GM23338 (cell line): Measurements from ENCODE around the gene SLC49A4. TPM values are rescaled to one million over a fixed set of nuclear protein-coding genes. Genes with fewer than 3 reads are reported as not detected.

Experiments
- ATAC-seq: fragments of 200-7000 bp; cut with Tn5 transposase; 3 replicates; pipeline ENCODE4 v1.9.1; 2020
- DNase-seq: peaks from one replicate; pipeline ENCODE4 v3.0.0-alpha.2; 2015; ENCODE audit warnings: low spot score
- H2AFZ ChIP-seq: fragments of 200-600 bp; sonication (generic); 2 replicates; pipeline ENCODE4 v1.8.0; 2016; ENCODE audit warnings: antibody characterized with exemption, mild to moderate bottlenecking, moderate library complexity
- H3F3A ChIP-seq: fragments of 200-600 bp; sonication (generic); replicated peaks from 2 replicates; pipeline ENCODE4 v1.8.0; 2017; ENCODE audit warnings: antibody characterized with exemption, mixed run types, low read depth
- H3K27ac ChIP-seq: fragments of 200-600 bp; sonication (generic); 2 replicates; pipeline ENCODE4 v1.6.1; 2016; ENCODE audit warnings: low read depth
- H3K27me3 ChIP-seq: fragments of 200-600 bp; sonication (generic); 2 replicates; pipeline ENCODE4 v1.8.0; 2016; ENCODE audit warnings: mild to moderate bottlenecking, mixed run types, moderate library complexity; ENCODE audit not compliant: insufficient read depth
- H3K36me3 ChIP-seq: fragments of 200-600 bp; sonication (generic); 2 replicates; pipeline ENCODE4 v1.8.0; 2016; ENCODE audit warnings: mild to moderate bottlenecking; ENCODE audit not compliant: insufficient read depth
- H3K4me1 ChIP-seq: fragments of 200-600 bp; sonication (generic); 2 replicates; pipeline ENCODE4 v1.8.0; 2016; ENCODE audit warnings: mild to moderate bottlenecking, moderate library complexity; ENCODE audit not compliant: insufficient read depth
- H3K4me2 ChIP-seq: fragments of 200-600 bp; sonication (generic); 2 replicates; pipeline ENCODE4 v1.7.1; 2017; ENCODE audit warnings: mixed run types
- H3K4me3 ChIP-seq: fragments of 200-600 bp; sonication (generic); 2 replicates; pipeline ENCODE4 v1.6.1; 2016; ENCODE audit warnings: mixed run types
- H3K79me2 ChIP-seq: fragments of 200-600 bp; sonication (generic); replicated peaks from 2 replicates; pipeline ENCODE4 v1.8.0; 2017; ENCODE audit warnings: mild to moderate bottlenecking; ENCODE audit not compliant: insufficient read depth
- H3K9me2 ChIP-seq: fragments of 200-600 bp; sonication (generic); 2 replicates; pipeline ENCODE4 v1.8.0; 2017; ENCODE audit not compliant: insufficient read depth
- H4K20me1 ChIP-seq: fragments of 200-600 bp; sonication (generic); replicated peaks from 2 replicates; pipeline ENCODE4 v1.8.0; 2017; ENCODE audit warnings: mild to moderate bottlenecking; ENCODE audit not compliant: insufficient read depth
- H3K27ac Mint-ChIP-seq: 2 replicates; pipeline ENCODE4 v1.8.0; 2020; ENCODE audit warnings: inconsistent platforms, mild to moderate bottlenecking, moderate library complexity, mixed read lengths
- H3K27me3 Mint-ChIP-seq: 3 replicates; pipeline ENCODE4 v1.8.0; 2022; ENCODE audit warnings: low read depth, mild to moderate bottlenecking, moderate library complexity, mixed read lengths, inconsistent platforms; ENCODE audit not compliant: insufficient read depth, poor library complexity
- H3K36me3 Mint-ChIP-seq: 3 replicates; pipeline ENCODE4 v1.8.0; 2021; ENCODE audit warnings: low read depth, mild to moderate bottlenecking, inconsistent platforms, moderate library complexity, mixed read lengths
- H3K4me1 Mint-ChIP-seq: 3 replicates; pipeline ENCODE4 v1.8.0; 2020; ENCODE audit warnings: mild to moderate bottlenecking, inconsistent platforms, mixed read lengths
- H3K4me3 Mint-ChIP-seq: 3 replicates; pipeline ENCODE4 v1.8.0; 2021; ENCODE audit warnings: moderate library complexity, mild to moderate bottlenecking, inconsistent platforms, mixed read lengths
- H3K9me3 Mint-ChIP-seq: 3 replicates; pipeline ENCODE4 v1.8.0; 2020; ENCODE audit warnings: moderate library complexity, mild to moderate bottlenecking, inconsistent platforms, mixed read lengths
- CREB1 ChIP-seq: fragments of 250-450 bp; sonication (Bioruptor Pico); IDR thresholded peaks from 2 replicates; pipeline ENCODE4 v1.5.0; 2020; ENCODE audit warnings: low read depth, mild to moderate bottlenecking, moderate library complexity
- CTCF ChIP-seq, 2 experiments: fragments of 200-600 bp in 1 of 2; sonication (generic) in 1 of 2; conservative IDR thresholded peaks; 2 replicates each; pipeline versions ENCODE4 v1.5.1 to v1.6.1; 2016 to 2017; ENCODE audit warnings: antibody characterized with exemption in 2 of 2, low read depth in 2 of 2, mild to moderate bottlenecking in 2 of 2, moderate library complexity in 1 of 2
- EZH2 ChIP-seq: fragments of 200-600 bp; sonication (generic); IDR thresholded peaks from one replicate; pipeline ENCODE4 v1.8.0; 2017; ENCODE audit warnings: antibody characterized with exemption, mild to moderate bottlenecking, low read depth; ENCODE audit not compliant: unreplicated experiment
- EZH2phosphoT487 ChIP-seq: fragments of 200-600 bp; sonication (generic); IDR thresholded peaks from one replicate; pipeline ENCODE4 v1.8.1; 2018; ENCODE audit warnings: antibody characterized with exemption; ENCODE audit not compliant: unreplicated experiment
- JUNB ChIP-seq: IDR thresholded peaks from one replicate; pipeline ENCODE4 v1.6.1; 2016; ENCODE audit warnings: antibody characterized with exemption; ENCODE audit not compliant: unreplicated experiment
- NANOG ChIP-seq: IDR thresholded peaks from 2 replicates; pipeline ENCODE4 v1.6.1; 2016; ENCODE audit warnings: antibody characterized with exemption, borderline replicate concordance
- POLR2AphosphoS5 ChIP-seq: IDR thresholded peaks from 2 replicates; pipeline ENCODE4 v1.6.1; 2016; ENCODE audit warnings: antibody characterized with exemption, low read depth
- REST ChIP-seq: IDR thresholded peaks from one replicate; pipeline ENCODE4 v1.6.1; 2018; ENCODE audit warnings: antibody characterized with exemption; ENCODE audit not compliant: unreplicated experiment
- STAT1 ChIP-seq: IDR thresholded peaks from one replicate; pipeline ENCODE4 v1.6.1; 2016; ENCODE audit warnings: antibody characterized with exemption; ENCODE audit not compliant: unreplicated experiment
- ZNF114 ChIP-seq: fragments of 250-450 bp; sonication (Bioruptor Pico); IDR thresholded peaks from 2 replicates; pipeline ENCODE4 v1.5.0; 2020; ENCODE audit warnings: mild to moderate bottlenecking, moderate library complexity
- ZNF331 ChIP-seq: fragments of 250-450 bp; sonication (Bioruptor Pico); IDR thresholded peaks from 2 replicates; pipeline ENCODE4 v1.5.0; 2020; ENCODE audit warnings: low read depth, mild to moderate bottlenecking, moderate library complexity
- ZNF462 ChIP-seq: fragments of 250-450 bp; sonication (Bioruptor Pico); IDR thresholded peaks from 2 replicates; pipeline ENCODE4 v1.5.0; 2020; ENCODE audit warnings: mild to moderate bottlenecking, moderate library complexity
- polyA plus RNA-seq: library from polyadenylated mRNA; unstranded; fragments of >200 nt; fragmentation: Nextera tagmentation; extraction: Ambion mirVana; gene quantifications from 2 replicates; pipeline ENCODE4 v1.2.1, GENCODE V29; 2016
- total RNA-seq: library from RNA; depleted of rRNA; stranded (reverse); fragments of >200 nt; shearing (Covaris generic); gene quantifications from 2 replicates; pipeline ENCODE4 v1.2.3, GENCODE V29; 2014
- TF ChIP-seq, protein P1 (sequence below): IDR thresholded peaks from 2 replicates; pipeline ENCODE4 v1.6.1; 2016; ENCODE audit warnings: antibody characterized with exemption

Gene SLC49A4
- total and polyA plus RNA-seq, 2 experiments from 2014 or later, result 3.7 to 16.8 TPM

GRCh38 chr3:122917412-122917811, 122.5 kb downstream of the SLC49A4 start:
- H4K20me1 ChIP-seq, result no peaks in the 10 kb centered on the region
- no peak overlapping the region for H3K4me2 ChIP-seq
- Mint-ChIP-seq H3K9me3 (no peaks in the 10 kb centered on the region), H3K36me3 (peaks cover 2% of the 10 kb centered on the region; the same call in 1 of the 3 replicates), H3K27me3 (peaks cover 4% of the 10 kb centered on the region), H3K4me3 (no peak overlapping the region), H3K27ac (no peak overlapping the region), H3K4me1 (no peaks in the 10 kb centered on the region)
- no peak for ATAC-seq
- H3K4me3 ChIP-seq, result no peak overlapping the region
- H3K79me2 ChIP-seq, result no peaks in the 10 kb centered on the region
- H3K4me1 ChIP-seq, result no peaks in the 10 kb centered on the region
- H3F3A ChIP-seq, result no peaks in the 10 kb centered on the region
- no peak overlapping the region for H2AFZ ChIP-seq
- H3K36me3 ChIP-seq, result no peaks in the 10 kb centered on the region
- no peaks in the 10 kb centered on the region for H3K9me2 ChIP-seq
- no peak for DNase-seq
- peaks cover 29% of the 10 kb centered on the region for H3K27me3 ChIP-seq
- TF ChIP-seq ZNF114 (CRISPR knock-in tag) (no peak), REST (no peak), EZH2 (no peak), POLR2AphosphoS5 (no peak), CTCF (conservative IDR thresholded peaks at IDR 0.05; ENCODE audit: low read depth in 2 of 2) (no peak), ZNF462 (CRISPR knock-in tag) (no peak), EZH2phosphoT487 (no peak), STAT1 (no peak), CREB1 (CRISPR knock-in tag) (no peak), JUNB (no peak), NANOG (no peak), ZNF331 (CRISPR knock-in tag) (no peak)
- TF ChIP-seq, protein P1, sequence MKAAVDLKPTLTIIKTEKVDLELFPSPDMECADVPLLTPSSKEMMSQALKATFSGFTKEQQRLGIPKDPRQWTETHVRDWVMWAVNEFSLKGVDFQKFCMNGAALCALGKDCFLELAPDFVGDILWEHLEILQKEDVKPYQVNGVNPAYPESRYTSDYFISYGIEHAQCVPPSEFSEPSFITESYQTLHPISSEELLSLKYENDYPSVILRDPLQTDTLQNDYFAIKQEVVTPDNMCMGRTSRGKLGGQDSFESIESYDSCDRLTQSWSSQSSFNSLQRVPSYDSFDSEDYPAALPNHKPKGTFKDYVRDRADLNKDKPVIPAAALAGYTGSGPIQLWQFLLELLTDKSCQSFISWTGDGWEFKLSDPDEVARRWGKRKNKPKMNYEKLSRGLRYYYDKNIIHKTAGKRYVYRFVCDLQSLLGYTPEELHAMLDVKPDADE, result no peak
- no peak overlapping the region for H3K27ac ChIP-seq
